ENCODE results near the gene CXCL17.

The CXCL17 gene

GRCh38 chr19:42397263-42398166, 45.2 kb downstream of the CXCL17 start:
- DNase-seq (ENCODE audit: low read depth): no peak

GRCh38 chr19:42396381-42397262, 46.1 kb downstream of the CXCL17 start:
- DNase-seq (ENCODE audit: low read depth): peak; percentile 97

GRCh38 chr19:42394751-42395150, 48.0 kb downstream of the CXCL17 start:
- DNase-seq (ENCODE audit: low read depth): no peak

- DNase-seq (ENCODE audit: low read depth): no peak
These were observed 50.6 kb downstream of the CXCL17 start for GRCh38 chr19:42392165-42392564.

GRCh38 chr19:42389899-42390298, 52.8 kb downstream of the CXCL17 start, which contains the start of gene CNFN:
TSS of gene CNFN (minus strand) at chr19:42390297. CDS start at chr19:42389037, 1,260 bp downstream.
- no peak for DNase-seq (ENCODE audit: low read depth)

- no peak for DNase-seq (ENCODE audit: low read depth)
These were observed 53.8 kb downstream of the CXCL17 start for GRCh38 chr19:42388851-42389489.

- DNase-seq (ENCODE audit: low read depth): no peak
These were observed 55.6 kb downstream of the CXCL17 start for GRCh38 chr19:42386974-42387707.

- no peak for DNase-seq (ENCODE audit: low read depth)
These were observed 62.6 kb downstream of the CXCL17 start for GRCh38 chr19:42380155-42380554.

All from GM04503 (cell line).